Measurements from ENCODE around the gene SMIM20.

The SMIM20 gene

DNA sequence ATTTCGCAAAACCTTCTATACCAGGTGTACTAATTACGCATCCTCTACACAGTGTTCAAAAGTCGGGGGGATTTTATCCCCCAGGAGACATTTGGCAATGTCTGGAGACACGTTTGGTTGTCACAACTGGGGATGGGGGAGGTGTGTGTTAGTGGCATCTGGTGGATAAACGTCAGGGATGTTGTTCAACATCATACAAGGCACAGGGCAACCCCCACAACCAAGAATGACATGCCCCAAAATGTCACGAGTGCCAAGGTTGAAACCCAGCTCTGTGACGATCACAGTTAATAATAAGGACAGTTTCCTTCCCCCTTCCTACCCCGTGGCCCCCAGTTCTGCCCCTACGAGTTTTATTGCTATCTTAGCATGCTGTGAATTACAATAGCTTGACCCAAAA is 35.3 kb upstream of the SMIM20 start:
- no peak for TF ChIP-seq POLR2AphosphoS5 (IDR thresholded peaks at IDR 0.05; ENCODE audit: low read depth, low read length)

DNA sequence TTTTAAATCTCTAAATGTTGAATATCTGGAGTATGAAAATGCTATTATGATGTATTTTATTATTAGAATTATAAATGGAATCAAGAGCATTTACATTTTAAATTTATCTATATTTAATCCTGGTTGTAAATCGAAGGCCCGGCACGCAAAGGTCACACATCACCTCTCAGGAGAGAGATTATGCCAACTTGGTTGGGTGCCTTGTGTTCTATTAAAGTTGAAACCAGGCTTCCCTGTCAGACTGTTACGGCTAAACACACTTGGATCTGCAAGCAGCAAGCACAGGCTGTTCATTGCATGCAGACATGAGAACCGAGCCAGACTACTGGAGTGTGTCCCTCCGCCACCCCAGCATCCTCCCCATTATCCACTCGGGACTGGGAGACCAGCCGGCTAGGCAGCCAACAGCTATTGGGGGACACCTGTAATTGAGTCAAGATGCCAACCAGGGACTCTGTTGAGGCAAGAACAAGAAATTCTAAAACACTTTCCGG is 34.9 kb upstream of the SMIM20 start:
- no peak for TF ChIP-seq POLR2AphosphoS5 (IDR thresholded peaks at IDR 0.05; ENCODE audit: low read depth, low read length)

DNA sequence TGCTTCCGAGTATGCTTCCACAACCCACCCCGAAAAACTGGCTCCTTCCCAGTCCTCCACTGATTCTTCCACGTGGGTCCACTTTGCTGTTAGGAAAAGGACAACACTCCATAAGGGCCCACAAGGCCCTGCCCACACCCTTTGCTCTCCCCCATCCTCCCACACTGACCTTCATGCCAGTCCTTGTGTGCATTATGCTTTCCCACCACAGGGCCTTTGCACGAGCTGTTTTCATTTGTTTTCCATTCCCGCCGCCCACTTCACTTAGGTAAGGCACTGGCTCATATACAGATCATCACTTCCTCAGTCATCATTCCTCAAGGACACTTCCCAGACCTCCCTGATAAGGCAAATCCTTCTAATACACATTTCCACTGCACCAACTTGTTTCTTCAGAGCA is 34.4 kb upstream of the SMIM20 start:
- TF ChIP-seq, protein P1, sequence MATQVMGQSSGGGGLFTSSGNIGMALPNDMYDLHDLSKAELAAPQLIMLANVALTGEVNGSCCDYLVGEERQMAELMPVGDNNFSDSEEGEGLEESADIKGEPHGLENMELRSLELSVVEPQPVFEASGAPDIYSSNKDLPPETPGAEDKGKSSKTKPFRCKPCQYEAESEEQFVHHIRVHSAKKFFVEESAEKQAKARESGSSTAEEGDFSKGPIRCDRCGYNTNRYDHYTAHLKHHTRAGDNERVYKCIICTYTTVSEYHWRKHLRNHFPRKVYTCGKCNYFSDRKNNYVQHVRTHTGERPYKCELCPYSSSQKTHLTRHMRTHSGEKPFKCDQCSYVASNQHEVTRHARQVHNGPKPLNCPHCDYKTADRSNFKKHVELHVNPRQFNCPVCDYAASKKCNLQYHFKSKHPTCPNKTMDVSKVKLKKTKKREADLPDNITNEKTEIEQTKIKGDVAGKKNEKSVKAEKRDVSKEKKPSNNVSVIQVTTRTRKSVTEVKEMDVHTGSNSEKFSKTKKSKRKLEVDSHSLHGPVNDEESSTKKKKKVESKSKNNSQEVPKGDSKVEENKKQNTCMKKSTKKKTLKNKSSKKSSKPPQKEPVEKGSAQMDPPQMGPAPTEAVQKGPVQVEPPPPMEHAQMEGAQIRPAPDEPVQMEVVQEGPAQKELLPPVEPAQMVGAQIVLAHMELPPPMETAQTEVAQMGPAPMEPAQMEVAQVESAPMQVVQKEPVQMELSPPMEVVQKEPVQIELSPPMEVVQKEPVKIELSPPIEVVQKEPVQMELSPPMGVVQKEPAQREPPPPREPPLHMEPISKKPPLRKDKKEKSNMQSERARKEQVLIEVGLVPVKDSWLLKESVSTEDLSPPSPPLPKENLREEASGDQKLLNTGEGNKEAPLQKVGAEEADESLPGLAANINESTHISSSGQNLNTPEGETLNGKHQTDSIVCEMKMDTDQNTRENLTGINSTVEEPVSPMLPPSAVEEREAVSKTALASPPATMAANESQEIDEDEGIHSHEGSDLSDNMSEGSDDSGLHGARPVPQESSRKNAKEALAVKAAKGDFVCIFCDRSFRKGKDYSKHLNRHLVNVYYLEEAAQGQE (IDR thresholded peaks at IDR 0.05; ENCODE audit: insufficient read depth in 1 of 2, low read depth in 2 of 2, low read length in 2 of 2): no peak
- TF ChIP-seq FOXP2 (optimal IDR thresholded peaks at IDR 0.05; ENCODE audit: borderline replicate concordance, extremely low read depth, extremely low read length, insufficient read depth): no peak
- no peak for TF ChIP-seq TAF1 (IDR thresholded peaks at IDR 0.05; ENCODE audit: borderline replicate concordance, insufficient read depth, low read length)
- TF ChIP-seq POLR2AphosphoS5 (IDR thresholded peaks at IDR 0.05; ENCODE audit: low read depth, low read length): no peak
- TF ChIP-seq SIN3A (IDR thresholded peaks at IDR 0.05; ENCODE audit: borderline replicate concordance, insufficient read depth, low read length): no peak

DNA sequence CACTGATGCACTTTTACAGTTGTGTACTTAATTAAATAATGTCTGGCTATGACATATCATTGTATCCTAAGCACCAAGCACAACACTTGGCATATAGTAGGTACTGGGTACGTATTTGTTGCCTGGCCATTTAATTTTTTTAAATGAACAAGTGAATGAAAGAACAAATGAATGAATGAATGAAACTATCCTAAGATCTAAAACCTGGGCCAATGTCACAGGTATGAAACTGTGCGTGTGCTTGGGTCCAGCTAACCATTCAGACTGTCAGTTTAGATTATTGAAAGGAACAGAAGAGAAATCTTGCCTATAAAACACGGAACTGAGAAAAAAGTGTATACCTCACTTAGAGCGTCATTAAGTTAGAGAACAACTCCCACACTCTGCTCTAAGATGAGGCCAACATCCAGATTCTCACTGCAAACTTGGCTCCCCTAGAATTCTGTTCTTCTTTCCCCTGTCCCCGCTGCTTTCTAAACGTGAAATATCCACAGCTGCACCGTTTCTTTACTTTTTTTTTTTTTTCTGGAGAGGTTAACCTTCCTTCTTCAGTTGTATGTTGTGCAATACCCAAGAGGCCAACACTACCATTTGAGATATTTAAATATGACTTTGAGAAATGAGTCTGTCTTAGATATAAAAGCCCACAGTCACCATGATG is 33.9 kb upstream of the SMIM20 start:
- TF ChIP-seq, protein P1 (IDR thresholded peaks at IDR 0.05; ENCODE audit: insufficient read depth in 1 of 2, low read depth in 2 of 2, low read length in 2 of 2): no peak
- TF ChIP-seq SIN3A (IDR thresholded peaks at IDR 0.05; ENCODE audit: borderline replicate concordance, insufficient read depth, low read length): no peak
- TF ChIP-seq TAF1 (IDR thresholded peaks at IDR 0.05; ENCODE audit: borderline replicate concordance, insufficient read depth, low read length): no peak
- TF ChIP-seq FOXP2 (optimal IDR thresholded peaks at IDR 0.05; ENCODE audit: borderline replicate concordance, extremely low read depth, extremely low read length, insufficient read depth): no peak
- TF ChIP-seq POLR2AphosphoS5 (IDR thresholded peaks at IDR 0.05; ENCODE audit: low read depth, low read length): no peak

DNA sequence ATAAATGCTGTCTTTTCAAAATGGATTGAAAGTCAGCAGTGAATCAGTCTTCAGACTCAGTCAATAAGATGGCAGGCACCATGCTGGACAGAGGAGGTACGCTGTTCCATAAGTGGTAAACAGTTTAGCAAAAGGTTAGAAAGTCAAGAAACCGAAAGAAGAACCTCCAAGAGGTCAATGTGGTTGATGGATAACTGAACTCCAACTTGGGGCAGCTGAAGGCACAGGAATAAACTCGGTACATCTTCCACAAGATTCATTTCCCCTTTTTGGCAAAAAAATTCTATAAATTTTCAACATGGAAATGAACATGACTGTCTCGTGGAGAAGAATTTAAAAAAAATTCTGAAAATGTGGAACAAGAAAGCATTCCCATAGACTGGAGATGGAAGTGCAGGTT is 32.8 kb upstream of the SMIM20 start:
- TF ChIP-seq SIN3A (IDR thresholded peaks at IDR 0.05; ENCODE audit: borderline replicate concordance, insufficient read depth, low read length) (no peak), TAF1 (IDR thresholded peaks at IDR 0.05; ENCODE audit: borderline replicate concordance, insufficient read depth, low read length) (no peak), FOXP2 (optimal IDR thresholded peaks at IDR 0.05; ENCODE audit: borderline replicate concordance, extremely low read depth, extremely low read length, insufficient read depth) (no peak), POLR2AphosphoS5 (IDR thresholded peaks at IDR 0.05; ENCODE audit: low read depth, low read length) (no peak)
- TF ChIP-seq, protein P1 (IDR thresholded peaks at IDR 0.05; ENCODE audit: insufficient read depth in 1 of 2, low read depth in 2 of 2, low read length in 2 of 2): no peak

DNA sequence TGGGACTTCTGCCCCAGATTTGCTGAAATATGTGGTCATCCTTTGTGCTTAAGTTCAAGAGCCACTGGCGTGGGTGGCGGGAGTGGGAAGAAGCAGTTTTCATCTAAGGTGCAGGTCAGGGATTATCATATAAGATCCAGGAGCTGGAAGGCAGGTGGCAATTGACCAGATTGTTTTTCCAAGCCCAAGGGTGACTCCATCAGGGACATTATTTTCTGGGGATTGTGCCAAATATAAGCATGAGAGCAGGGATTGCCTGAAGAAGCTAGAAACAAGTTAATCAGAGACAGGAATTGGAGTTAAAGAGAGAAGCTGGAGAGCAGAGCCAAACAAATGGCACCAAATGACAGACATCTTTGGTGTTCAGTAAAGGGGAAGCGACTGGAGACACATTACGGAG is 31.8 kb upstream of the SMIM20 start:
- TF ChIP-seq SIN3A (IDR thresholded peaks at IDR 0.05; ENCODE audit: borderline replicate concordance, insufficient read depth, low read length) (no peak), FOXP2 (optimal IDR thresholded peaks at IDR 0.05; ENCODE audit: borderline replicate concordance, extremely low read depth, extremely low read length, insufficient read depth) (no peak), TAF1 (IDR thresholded peaks at IDR 0.05; ENCODE audit: borderline replicate concordance, insufficient read depth, low read length) (no peak), POLR2AphosphoS5 (IDR thresholded peaks at IDR 0.05; ENCODE audit: low read depth, low read length) (no peak)
- TF ChIP-seq, protein P1 (IDR thresholded peaks at IDR 0.05; ENCODE audit: insufficient read depth in 1 of 2, low read depth in 2 of 2, low read length in 2 of 2): no peak
